GM10266 (cell line): ENCODE results near the gene DDX51.

Experiments used
- DNase-seq: peaks from one replicate; pipeline ENCODE4 v3.0.0; 2012; ENCODE audit errors: extremely low spot score
- CTCF ChIP-seq: IDR thresholded peaks from 2 replicates; pipeline ENCODE4 v1.5.1; 2012; ENCODE audit warnings: mild to moderate bottlenecking, low read depth; ENCODE audit not compliant: control insufficient read depth, insufficient read depth; ENCODE audit errors: missing control alignments

DDX51 gene

DNA sequence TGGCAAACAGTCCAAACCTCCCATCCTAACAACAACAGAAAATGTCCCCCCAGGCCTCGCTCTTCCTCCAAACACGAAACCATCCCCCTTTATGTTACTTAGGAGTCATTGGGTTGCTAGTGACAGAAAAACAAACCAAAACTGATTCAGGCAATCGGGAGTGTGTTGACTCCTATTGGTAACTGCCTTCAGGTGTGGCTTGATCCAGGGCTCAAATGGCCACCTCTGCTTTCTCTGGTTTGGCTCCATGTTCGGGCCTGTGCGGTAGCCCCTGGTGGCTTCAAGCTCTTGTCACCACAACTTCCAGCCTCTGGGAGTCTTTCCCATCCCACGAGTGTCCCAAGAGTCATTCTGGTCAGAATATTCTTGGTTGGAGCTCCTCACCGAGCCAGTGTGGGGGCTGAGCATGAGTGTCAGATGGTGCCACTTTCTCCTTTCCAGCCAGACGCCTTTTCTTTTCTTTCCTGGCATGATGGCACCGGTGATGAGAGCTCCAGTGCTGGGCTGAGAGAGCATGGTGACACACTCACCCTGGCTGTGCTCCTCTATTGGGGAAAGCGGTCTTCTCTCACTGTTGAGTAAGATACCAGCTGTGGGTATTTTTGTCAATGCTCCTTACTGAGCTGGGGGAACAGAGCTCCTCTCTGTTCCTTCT, 38.7 kb upstream of the DDX51 start:
- DNase-seq, result no peak
- no peak for TF ChIP-seq CTCF

GRCh38 chr12:132182206-132182710, 38.1 kb upstream of the DDX51 start:
- TF ChIP-seq CTCF, result no peak
- no peak for DNase-seq

- no peak for DNase-seq
- TF ChIP-seq CTCF, result no peak
Measured at GRCh38 chr12:132181570-132182200, 37.6 kb upstream of the DDX51 start.

GRCh38 chr12:132180648-132181546, 36.8 kb upstream of the DDX51 start:
- no peak for DNase-seq
- no peak for TF ChIP-seq CTCF

GRCh38 chr12:132179431-132180362, 35.6 kb upstream of the DDX51 start:
- no peak for DNase-seq
- TF ChIP-seq CTCF, result no peak

DNA sequence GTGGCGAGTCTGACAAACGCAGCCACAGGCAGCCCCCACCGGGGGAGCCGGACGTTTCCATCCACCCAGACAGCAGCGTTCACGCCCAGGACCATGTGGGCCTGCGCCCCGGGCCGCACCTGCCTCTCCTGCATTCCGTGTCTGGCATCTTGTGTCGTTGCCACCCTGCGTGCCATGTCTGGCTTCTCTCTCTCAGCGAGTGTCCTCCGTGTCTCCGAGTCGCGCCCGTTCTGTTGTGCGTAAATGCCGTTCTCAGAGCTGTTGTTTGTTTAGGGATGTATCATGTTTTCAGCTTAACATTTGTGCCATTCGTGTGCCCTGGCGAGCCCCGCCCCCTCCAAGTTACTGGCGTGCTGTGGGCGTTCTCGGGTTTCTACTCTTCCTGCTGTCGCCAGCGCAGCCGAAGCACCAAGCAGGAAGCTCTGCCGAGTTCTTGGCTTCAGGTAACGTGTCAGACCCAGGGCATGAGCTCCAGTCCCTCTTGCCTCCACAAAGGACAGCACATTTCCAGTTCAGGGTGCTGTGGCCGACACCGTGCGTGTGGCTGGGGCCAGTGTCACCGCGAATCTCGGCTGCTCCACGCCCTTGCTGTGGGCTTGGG, 34.8 kb upstream of the DDX51 start:
- TF ChIP-seq CTCF, result no peak
- DNase-seq, result no peak
